T-helper 22 cell (primary cell): Measurements from ENCODE around the gene MYL12A.

Source experiments
- DNase-seq: peaks from one replicate; pipeline ENCODE4 v3.0.0-alpha.2; 2020; ENCODE audit warnings: low read depth

The MYL12A gene

DNA sequence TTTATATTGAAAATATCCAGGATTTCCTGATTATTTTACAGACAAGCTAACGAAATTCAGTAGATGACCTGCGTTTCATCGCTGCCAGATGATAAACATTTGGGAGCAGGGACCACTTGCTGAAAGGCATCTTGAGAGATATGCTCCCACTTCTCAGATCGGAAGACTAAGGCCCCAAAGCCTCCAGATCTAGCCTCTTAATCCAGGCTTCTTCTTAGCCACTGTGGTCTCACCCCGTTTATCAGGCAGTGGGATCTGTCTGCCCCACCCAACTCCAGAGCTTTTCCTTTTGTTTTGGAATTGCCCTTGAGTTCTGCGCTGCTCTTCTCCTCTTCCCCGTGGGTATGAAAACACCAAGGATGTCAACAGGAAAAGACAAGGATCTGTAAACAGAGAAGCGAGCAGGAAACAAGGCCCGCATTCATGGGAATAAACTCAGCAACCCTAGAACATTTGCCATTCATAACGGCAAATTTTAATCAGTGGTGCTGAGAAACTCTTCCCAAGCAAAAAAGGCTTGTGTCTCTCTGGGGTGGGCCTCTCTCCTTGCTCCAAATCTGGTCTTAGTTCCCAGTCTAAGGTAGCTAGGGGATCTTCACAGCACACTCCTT lies 35.8 kb downstream of the MYL12A start:
- no peak for DNase-seq

DNA sequence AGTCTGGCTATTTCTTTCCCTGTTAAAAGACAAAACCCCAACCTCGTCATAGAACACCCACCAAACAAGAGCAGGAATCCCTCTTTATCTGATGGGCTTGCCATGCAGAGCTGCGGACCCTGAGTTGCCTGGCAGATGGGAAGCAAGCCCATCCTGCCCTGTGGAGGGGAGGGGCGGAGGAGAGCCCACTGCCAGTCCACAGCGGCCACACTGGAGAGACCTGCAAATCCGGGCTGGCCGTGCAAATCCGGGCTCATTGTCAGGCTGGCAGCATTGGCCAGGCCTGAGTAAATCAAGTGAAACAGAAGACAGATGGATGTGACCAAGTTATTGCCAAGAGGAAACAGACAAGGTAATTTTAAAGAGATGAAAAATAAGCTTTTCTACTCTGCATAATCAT lies 36.3 kb downstream of the MYL12A start:
- no peak for DNase-seq

DNA sequence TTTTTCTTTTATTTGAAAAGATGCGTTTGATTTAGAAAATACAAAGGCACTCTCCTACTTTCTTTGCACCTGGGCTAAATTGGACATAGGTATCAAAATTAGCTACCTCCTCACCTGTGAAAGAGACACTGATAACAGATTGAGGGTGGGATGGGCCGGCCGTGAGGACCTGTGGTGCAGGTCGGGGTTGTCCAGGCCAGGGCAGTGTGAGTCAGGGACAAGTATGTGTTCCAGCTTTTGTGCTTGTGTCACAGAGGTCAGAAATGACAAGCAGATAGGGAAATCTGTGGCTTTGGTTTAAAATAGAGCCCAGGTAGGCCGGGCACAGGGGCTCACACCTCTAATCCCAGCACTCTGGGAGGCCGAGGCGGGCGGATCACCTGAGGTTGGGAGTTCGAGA lies 36.9 kb downstream of the MYL12A start:
- DNase-seq: no peak

DNA sequence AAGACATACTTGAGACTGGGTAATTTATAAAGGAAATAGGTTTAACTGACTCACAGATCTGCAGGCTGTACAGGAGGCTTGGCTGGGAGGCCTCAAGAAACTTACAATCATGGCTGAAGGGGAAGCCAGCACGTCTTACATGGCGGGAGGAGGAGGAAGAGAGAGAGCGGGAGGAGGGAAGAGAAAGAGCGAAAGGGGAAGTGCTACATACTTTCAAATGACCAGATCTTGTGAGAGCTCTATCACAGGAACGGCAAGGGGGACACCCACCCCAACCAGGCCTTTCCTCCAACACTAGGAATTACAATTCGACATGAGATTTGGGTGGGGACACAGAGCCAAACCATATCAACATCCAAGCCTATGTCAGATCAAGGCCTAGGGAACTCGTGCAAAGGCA lies 38.6 kb downstream of the MYL12A start:
- DNase-seq: no peak

DNA sequence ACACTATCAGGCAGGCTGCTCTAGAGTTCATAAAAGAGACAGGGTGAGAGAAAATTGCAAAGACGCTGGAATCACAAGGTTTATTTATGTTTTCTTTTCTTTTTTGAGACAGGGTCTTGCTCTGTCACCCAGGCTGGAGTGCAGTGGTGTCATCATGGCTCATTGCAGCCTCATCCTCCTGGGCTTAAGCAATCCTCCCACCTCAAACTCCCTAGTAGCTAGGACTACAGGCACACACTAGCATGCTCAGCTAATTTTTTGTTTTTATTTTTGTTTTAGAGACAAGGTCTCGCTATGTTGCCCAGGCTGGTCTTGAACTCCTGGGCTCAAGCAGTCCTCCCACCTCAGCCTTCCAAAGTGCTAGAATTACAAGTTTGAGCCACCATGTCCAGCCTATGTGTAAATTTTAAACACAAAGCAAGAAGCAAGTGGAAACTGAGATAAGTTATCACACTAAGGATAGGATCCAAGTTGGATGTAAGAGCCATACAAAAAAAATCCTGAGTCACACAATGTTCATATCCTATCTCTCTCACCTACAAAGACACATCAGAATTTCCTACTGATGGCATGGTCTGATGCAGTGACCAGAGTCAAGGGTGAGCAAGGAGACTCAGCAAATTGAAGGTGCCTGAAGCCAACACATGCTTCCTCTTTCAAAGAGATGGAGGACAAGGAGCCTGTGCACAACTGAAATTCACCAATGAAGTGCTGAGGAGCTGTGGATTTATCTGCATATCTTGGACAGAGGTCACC lies 45.8 kb downstream of the MYL12A start:
- DNase-seq: no peak

DNA sequence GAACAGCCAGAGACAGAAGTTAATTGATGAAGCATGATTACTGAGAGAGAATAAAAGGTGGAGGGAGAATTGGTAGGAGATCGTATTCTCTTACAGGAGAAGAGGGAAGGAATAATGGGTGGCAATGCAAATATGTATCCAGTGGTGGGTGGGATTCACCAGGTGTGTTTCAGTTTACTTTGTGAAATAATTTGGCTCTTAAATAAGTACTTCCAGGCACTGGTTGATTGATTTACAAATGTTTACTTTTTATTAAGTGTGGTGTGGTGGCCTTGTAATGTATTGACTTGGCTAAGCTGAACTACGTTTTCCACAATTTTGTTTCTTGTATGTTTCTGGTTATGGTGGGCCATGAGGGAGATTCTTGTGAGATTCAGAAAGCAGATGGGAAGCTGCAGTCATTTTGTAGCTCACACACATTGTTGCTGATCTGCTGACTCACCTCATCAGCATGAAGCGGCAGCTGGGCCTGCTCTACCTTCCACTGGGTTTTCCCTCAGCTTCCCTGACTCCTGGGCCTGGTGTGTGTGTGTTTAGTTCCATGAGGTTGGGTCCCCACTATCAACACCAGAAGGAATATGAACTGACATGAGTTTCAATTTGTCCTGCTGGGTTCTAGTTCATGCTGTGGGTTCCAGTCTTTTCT lies 47.0 kb downstream of the MYL12A start:
- no peak for DNase-seq

DNA sequence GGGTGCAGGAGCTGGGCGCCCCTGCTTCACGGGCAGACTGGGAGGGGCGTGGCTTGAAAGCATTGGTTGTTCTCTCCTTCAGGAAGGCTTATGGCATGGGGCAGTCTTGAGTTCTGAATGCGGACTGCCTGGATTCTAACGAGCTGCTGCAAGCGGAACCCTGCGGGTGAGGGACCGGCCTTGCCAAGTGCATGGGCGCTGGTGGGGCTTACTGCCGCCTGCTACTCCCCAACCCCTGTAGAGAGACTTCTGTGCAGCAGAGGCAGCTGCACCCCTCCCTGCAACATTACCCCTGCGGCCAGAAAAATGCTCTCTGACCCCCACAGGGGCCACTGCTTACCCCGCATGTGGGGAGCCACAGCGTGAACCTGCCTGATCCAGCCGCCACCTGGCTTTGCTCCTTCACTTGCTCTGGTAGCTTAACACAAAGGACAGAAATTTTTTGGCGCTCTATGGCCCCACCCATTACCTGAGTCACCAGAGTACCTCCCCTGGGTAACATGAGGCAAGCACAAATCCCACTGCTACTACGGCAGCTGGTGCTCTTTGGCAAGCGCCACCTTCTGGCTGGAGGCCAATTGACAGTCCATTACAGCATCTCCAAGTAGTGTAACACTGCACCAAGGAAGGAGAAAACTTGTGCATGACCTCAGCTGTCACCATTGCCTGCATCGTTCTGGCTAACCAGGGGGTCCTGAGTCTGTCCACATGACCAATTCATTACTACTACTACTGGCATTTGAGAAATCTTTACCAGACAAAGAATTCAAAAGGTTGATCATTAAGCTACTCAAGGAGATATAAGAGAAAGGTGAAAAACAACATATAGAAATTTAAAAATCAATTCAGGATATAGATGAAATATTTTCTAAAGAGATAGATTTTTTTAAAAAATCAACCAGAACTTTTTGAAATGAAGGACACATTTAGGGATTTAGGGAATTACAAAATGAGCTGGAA lies 49.7 kb downstream of the MYL12A start:
- peak; percentile 83 for DNase-seq

DNA sequence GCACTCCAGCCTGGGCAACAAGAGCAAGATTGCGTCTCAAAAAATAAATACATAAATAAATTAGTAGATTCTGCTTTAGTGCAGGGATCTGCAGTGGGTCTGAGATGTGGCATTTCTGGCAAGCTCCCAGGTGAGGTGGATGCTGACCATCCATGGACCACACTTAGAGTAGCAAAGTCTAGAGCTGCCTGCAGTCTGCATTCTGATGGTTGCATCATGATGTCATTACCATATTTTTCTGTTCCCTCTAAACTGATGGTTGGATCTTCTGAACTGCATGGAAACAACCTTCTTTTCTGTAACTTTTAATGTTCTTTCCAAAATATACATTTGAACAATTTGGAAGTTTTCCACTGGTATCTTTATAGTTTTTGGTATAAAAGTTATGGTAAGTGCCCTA lies 57.2 kb downstream of the MYL12A start:
- DNase-seq: no peak

DNA sequence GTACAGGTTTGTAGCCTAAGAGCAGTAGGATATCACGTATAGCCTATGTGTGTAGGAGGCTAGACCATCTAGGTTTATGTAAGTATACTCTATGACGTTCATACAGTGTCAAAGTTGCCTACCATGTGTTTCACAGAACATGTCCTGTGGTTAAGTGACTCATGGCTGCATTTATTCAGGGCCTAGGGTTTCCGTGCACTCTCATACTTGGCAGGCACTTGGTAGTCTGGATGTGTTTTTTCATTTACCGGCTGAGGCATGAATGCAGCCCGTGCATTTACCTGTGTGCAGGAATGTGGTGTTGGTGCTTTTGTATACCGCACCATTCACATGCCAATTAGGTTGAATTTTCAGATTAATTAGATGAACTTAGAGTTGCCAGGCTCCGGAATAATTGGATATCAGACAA lies 57.8 kb downstream of the MYL12A start:
- DNase-seq: peak; percentile 62
